A172 (cell line): ENCODE data around the gene DMBX1. TPM values are rescaled to one million over a fixed set of nuclear protein-coding genes. Genes with fewer than 3 reads are reported as not detected.

Experiments
- DNase-seq: peaks from one replicate; pipeline ENCODE4 v3.0.0-alpha.2; 2015; ENCODE audit warnings: low spot score
- total RNA-seq: library from RNA; depleted of rRNA; stranded (reverse); fragments of >200 nt; shearing (Covaris generic); gene quantifications from 2 replicates; pipeline ENCODE4 v1.2.3, GENCODE V29; 2014

The DMBX1 gene
- total RNA-seq, 1 experiment from 2014 or later = 1.3 TPM

GRCh38 chr1:46459315-46459714 lies 30.3 kb upstream of the DMBX1 start:
- no peak for DNase-seq

GRCh38 chr1:46461017-46461808 lies 28.4 kb upstream of the DMBX1 start:
- DNase-seq = no peak

- peak; percentile 18 for DNase-seq
These were observed 27.7 kb upstream of the DMBX1 start for GRCh38 chr1:46461809-46462448.

GRCh38 chr1:46464013-46464548 lies 25.6 kb upstream of the DMBX1 start:
- DNase-seq = no peak

- DNase-seq = no peak
These were observed 24.7 kb upstream of the DMBX1 start for GRCh38 chr1:46464915-46465314.

GRCh38 chr1:46465981-46466476 lies 23.6 kb upstream of the DMBX1 start:
- DNase-seq = no peak

- no peak for DNase-seq
These were observed 23.0 kb upstream of the DMBX1 start for GRCh38 chr1:46466477-46467182.

- DNase-seq = no peak
These were observed 22.5 kb upstream of the DMBX1 start for GRCh38 chr1:46467183-46467504.

- DNase-seq = no peak
These were observed 19.8 kb upstream of the DMBX1 start for GRCh38 chr1:46469881-46470280.

GRCh38 chr1:46471848-46472492 lies 17.7 kb upstream of the DMBX1 start:
- no peak for DNase-seq

- DNase-seq = no peak
These were observed 17.0 kb upstream of the DMBX1 start for GRCh38 chr1:46472498-46473181.

GRCh38 chr1:46473991-46474390 lies 15.6 kb upstream of the DMBX1 start:
- no peak for DNase-seq

- no peak for DNase-seq
These were observed 15.1 kb upstream of the DMBX1 start for GRCh38 chr1:46474570-46474969.

GRCh38 chr1:46476673-46477072 lies 13.0 kb upstream of the DMBX1 start:
- no peak for DNase-seq

GRCh38 chr1:46477153-46477929 lies 12.3 kb upstream of the DMBX1 start:
- DNase-seq = peak; percentile 68

GRCh38 chr1:46478721-46479485 lies 10.7 kb upstream of the DMBX1 start:
- no peak for DNase-seq

- DNase-seq = no peak
These were observed 9.8 kb upstream of the DMBX1 start for GRCh38 chr1:46479744-46480350.

- DNase-seq = no peak
These were observed 8.5 kb upstream of the DMBX1 start for GRCh38 chr1:46480959-46481646.

GRCh38 chr1:46481961-46482360 lies 7.7 kb upstream of the DMBX1 start:
- DNase-seq = no peak
